Stimulated activated naive CD4-positive, alpha-beta T cell (primary cell): Measurements from ENCODE around the gene PKNOX2.

Experiments
- DNase-seq, 6 experiments: peaks; one replicate each; lab custom pipeline; 2025; lab: John Stamatoyannopoulos, UW

The PKNOX2 gene

GRCh38 chr11:125287491-125288210 is 123.1 kb downstream of the PKNOX2 start:
- DNase-seq, result no peak

- no peak for DNase-seq
These were observed 125.0 kb downstream of the PKNOX2 start for GRCh38 chr11:125289419-125290098.

GRCh38 chr11:125290263-125290662 is 125.7 kb downstream of the PKNOX2 start:
- no peak for DNase-seq

GRCh38 chr11:125292100-125292499 is 127.5 kb downstream of the PKNOX2 start:
- DNase-seq, result no peak

GRCh38 chr11:125293596-125293995 is 129.0 kb downstream of the PKNOX2 start:
- DNase-seq, result no peak

- no peak for DNase-seq
These were observed 131.4 kb downstream of the PKNOX2 start for GRCh38 chr11:125295931-125296330.

- no peak for DNase-seq
These were observed 132.9 kb downstream of the PKNOX2 start for GRCh38 chr11:125297346-125297915.

- DNase-seq, result no peak
These were observed 134.6 kb downstream of the PKNOX2 start for GRCh38 chr11:125299061-125299615.

GRCh38 chr11:125299821-125300220 is 135.3 kb downstream of the PKNOX2 start:
- DNase-seq, result no peak

- no peak for DNase-seq
These were observed 136.3 kb downstream of the PKNOX2 start for GRCh38 chr11:125300791-125301218.

- no peak for DNase-seq
These were observed 136.8 kb downstream of the PKNOX2 start for GRCh38 chr11:125301346-125301745.

- DNase-seq, result no peak
These were observed 138.6 kb downstream of the PKNOX2 start for GRCh38 chr11:125303186-125303585.

GRCh38 chr11:125303694-125304093 is 139.1 kb downstream of the PKNOX2 start:
- no peak for DNase-seq

- DNase-seq, result no peak
These were observed 139.6 kb downstream of the PKNOX2 start for GRCh38 chr11:125304136-125304535.

- DNase-seq, result no peak
These were observed 140.3 kb downstream of the PKNOX2 start for GRCh38 chr11:125304876-125305275.

GRCh38 chr11:125305345-125305744 is 140.8 kb downstream of the PKNOX2 start:
- no peak for DNase-seq

GRCh38 chr11:125306476-125306875 is 141.9 kb downstream of the PKNOX2 start:
- DNase-seq, result no peak

- DNase-seq, result no peak
These were observed 143.7 kb downstream of the PKNOX2 start for GRCh38 chr11:125308246-125308645.

GRCh38 chr11:125312391-125312790 is 147.8 kb downstream of the PKNOX2 start:
- no peak for DNase-seq

GRCh38 chr11:125312812-125313211 is 148.3 kb downstream of the PKNOX2 start:
- no peak for DNase-seq

GRCh38 chr11:125313271-125314219 is 149.0 kb downstream of the PKNOX2 start:
- no peak for DNase-seq
